Measurements from ENCODE around the gene MED9. TPM values are rescaled to one million over a fixed set of nuclear protein-coding genes. Genes with fewer than 3 reads are reported as not detected.

Gene MED9
- total and polyA plus RNA-seq, 9 of the 15 experiments (the other 6 are each of a cell fraction or from before 2014, with no cell fraction given), result 2.2 to 15.8 (median 12.7) TPM

DNA sequence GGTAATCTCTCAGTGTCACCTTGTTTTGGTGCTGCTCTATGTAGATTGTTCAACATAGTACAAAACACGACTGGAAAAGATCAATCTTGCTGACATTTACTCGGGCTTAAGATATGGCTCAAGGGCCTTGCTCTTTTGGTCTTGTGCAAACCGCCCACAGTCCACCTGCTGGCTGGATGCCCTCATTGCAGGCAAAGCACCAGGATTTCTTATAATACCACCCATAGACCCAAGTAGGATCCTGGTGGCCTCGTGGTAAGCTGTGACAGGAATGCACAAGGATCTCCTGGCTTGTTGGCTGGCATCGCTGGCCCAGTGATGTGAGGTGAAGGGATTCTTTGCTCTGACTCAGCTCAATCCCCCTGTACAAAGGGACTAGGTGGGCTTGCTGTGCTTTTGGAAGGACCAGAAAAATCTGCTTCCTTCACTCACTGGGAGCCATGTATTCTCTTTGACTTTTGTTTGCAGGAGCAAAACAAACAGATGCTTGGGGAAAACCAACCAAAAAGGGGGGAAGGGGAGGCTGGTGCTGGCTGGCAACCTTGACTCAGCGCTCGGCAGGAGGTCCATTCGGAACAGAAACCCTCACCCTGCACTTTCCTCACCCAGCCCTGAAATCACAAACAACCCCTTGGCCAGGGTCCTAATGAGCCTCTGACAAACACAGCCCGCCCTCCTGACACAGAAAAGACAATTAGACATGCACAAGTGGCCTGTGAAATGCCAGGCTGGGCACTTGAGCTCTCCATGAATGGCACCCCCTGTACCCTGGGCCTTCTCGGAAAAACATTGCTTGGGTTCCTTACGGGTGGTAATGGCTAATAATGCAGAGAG is 36.6 kb upstream of the MED9 start (continued):
- TF ChIP-seq, protein P1, sequence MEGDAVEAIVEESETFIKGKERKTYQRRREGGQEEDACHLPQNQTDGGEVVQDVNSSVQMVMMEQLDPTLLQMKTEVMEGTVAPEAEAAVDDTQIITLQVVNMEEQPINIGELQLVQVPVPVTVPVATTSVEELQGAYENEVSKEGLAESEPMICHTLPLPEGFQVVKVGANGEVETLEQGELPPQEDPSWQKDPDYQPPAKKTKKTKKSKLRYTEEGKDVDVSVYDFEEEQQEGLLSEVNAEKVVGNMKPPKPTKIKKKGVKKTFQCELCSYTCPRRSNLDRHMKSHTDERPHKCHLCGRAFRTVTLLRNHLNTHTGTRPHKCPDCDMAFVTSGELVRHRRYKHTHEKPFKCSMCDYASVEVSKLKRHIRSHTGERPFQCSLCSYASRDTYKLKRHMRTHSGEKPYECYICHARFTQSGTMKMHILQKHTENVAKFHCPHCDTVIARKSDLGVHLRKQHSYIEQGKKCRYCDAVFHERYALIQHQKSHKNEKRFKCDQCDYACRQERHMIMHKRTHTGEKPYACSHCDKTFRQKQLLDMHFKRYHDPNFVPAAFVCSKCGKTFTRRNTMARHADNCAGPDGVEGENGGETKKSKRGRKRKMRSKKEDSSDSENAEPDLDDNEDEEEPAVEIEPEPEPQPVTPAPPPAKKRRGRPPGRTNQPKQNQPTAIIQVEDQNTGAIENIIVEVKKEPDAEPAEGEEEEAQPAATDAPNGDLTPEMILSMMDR (IDR thresholded peaks at IDR 0.05 in 2 of 3, conservative IDR thresholded peaks at IDR 0.05 in 1 of 3; ENCODE audit: insufficient read depth in 2 of 3, low read depth in 1 of 3, low read length in 3 of 3), result peak; percentile 58 to 76 (median 67)
- TF ChIP-seq ZNF551 (CRISPR knock-in tag; IDR thresholded peaks at IDR 0.05), result no peak
- no peak for TF ChIP-seq SAFB2 (IDR thresholded peaks at IDR 0.05; ENCODE audit: borderline replicate concordance, low read depth, low read length, severe bottlenecking)
- TF ChIP-seq ZKSCAN1 (IDR thresholded peaks at IDR 0.05; ENCODE audit: low read depth, low read length), result no peak
- no peak for TF ChIP-seq ZNF174 (CRISPR knock-in tag; IDR thresholded peaks at IDR 0.05)
- TF ChIP-seq, protein P2, sequence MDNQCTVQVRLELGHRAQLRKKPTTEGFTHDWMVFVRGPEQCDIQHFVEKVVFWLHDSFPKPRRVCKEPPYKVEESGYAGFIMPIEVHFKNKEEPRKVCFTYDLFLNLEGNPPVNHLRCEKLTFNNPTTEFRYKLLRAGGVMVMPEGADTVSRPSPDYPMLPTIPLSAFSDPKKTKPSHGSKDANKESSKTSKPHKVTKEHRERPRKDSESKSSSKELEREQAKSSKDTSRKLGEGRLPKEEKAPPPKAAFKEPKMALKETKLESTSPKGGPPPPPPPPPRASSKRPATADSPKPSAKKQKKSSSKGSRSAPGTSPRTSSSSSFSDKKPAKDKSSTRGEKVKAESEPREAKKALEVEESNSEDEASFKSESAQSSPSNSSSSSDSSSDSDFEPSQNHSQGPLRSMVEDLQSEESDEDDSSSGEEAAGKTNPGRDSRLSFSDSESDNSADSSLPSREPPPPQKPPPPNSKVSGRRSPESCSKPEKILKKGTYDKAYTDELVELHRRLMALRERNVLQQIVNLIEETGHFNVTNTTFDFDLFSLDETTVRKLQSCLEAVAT (IDR thresholded peaks at IDR 0.05), result no peak
- TF ChIP-seq ZNF282 (CRISPR knock-in tag; IDR thresholded peaks at IDR 0.05), result no peak
- TF ChIP-seq, protein P3, sequence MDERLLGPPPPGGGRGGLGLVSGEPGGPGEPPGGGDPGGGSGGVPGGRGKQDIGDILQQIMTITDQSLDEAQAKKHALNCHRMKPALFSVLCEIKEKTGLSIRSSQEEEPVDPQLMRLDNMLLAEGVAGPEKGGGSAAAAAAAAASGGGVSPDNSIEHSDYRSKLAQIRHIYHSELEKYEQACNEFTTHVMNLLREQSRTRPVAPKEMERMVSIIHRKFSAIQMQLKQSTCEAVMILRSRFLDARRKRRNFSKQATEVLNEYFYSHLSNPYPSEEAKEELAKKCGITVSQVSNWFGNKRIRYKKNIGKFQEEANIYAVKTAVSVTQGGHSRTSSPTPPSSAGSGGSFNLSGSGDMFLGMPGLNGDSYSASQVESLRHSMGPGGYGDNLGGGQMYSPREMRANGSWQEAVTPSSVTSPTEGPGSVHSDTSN (CRISPR knock-in tag; IDR thresholded peaks at IDR 0.05; ENCODE audit: low read depth), result no peak
- TF ChIP-seq, protein P3 (tag; conservative IDR thresholded peaks at IDR 0.05; ENCODE audit: low read depth), result peak; percentile 82
- TF ChIP-seq, protein P4, sequence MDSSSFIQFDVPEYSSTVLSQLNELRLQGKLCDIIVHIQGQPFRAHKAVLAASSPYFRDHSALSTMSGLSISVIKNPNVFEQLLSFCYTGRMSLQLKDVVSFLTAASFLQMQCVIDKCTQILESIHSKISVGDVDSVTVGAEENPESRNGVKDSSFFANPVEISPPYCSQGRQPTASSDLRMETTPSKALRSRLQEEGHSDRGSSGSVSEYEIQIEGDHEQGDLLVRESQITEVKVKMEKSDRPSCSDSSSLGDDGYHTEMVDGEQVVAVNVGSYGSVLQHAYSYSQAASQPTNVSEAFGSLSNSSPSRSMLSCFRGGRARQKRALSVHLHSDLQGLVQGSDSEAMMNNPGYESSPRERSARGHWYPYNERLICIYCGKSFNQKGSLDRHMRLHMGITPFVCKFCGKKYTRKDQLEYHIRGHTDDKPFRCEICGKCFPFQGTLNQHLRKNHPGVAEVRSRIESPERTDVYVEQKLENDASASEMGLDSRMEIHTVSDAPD (CRISPR knock-in tag; IDR thresholded peaks at IDR 0.05), result no peak
- peak; percentile 60; the same call in 1 of the 2 replicates for TF ChIP-seq KLF13 (tag; IDR thresholded peaks at IDR 0.05; ENCODE audit: borderline replicate concordance, low read depth)
- no peak for TF ChIP-seq MYNN (IDR thresholded peaks at IDR 0.05)
- TF ChIP-seq MYNN (CRISPR knock-in tag; IDR thresholded peaks at IDR 0.05), result no peak
- 0 out of 2 replicates have a peak, but pooled peaks have one; percentile 14 for TF ChIP-seq SMC3 (conservative IDR thresholded peaks at IDR 0.05; ENCODE audit: insufficient read depth, low read depth, low read length)
- peak; percentile 36 for TF ChIP-seq CBFA2T3 (IDR thresholded peaks at IDR 0.05)
- TF ChIP-seq, protein P5, sequence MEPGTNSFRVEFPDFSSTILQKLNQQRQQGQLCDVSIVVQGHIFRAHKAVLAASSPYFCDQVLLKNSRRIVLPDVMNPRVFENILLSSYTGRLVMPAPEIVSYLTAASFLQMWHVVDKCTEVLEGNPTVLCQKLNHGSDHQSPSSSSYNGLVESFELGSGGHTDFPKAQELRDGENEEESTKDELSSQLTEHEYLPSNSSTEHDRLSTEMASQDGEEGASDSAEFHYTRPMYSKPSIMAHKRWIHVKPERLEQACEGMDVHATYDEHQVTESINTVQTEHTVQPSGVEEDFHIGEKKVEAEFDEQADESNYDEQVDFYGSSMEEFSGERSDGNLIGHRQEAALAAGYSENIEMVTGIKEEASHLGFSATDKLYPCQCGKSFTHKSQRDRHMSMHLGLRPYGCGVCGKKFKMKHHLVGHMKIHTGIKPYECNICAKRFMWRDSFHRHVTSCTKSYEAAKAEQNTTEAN (CRISPR knock-in tag; IDR thresholded peaks at IDR 0.05), result no peak

Data from K562 (cell line).